ENCODE data around the gene TXNIP. TPM values are rescaled to one million over a fixed set of nuclear protein-coding genes. Genes with fewer than 3 reads are reported as not detected.

Gene TXNIP
- total RNA-seq, 1 experiment from 2014 or later: 23.2 TPM

DNA sequence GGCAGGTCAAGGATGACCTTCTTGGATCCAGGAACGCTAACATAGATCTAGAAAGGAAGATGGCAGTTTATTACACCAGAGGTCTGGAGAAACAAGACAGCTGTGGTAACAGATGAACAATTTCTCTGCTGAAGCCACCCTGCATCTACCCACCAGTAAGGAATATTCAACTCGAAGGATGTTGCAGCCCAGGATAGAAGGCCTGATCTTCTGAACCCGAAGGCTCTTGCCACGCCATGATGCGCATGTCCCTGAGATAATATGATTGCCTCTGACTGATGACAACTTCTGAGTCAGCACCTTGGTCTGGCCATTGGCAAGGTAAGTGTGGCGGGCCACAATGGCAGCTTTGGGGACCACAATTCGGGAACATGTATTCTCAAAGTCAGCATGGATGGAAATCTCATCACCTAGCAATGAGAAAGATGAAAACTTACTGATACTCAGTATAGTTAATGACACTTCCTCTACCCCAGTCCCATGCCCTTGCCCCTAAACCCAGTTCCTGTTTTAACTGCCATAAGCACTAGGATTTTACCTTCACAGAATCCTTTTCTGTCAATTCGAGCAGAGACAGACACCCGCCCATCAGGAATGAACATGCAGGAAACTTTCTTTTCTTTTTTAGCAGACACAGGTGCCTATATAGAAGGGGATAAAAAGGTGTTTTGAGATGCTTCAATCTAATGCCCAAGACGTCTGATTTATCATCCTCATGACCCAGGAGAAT, 1.8 kb downstream of the TXNIP start:
- H3K56ac ChIP-seq (ENCODE audit: insufficient read length, low read depth, low read length): no peak overlapping the region
- H4K5ac ChIP-seq (ENCODE audit: insufficient read length, low read depth, low read length): no peak overlapping the region
- no peaks in the 10 kb centered on the region for H4K20me1 ChIP-seq (ENCODE audit: control insufficient read depth, insufficient read depth, insufficient read length)
- H3K4me1 ChIP-seq (ENCODE audit: insufficient read depth, low read length): peaks cover 2% of the 10 kb centered on the region; the same call in 1 of the 2 replicates
- H2BK15ac ChIP-seq (ENCODE audit: low read depth, low read length): no peak overlapping the region
- Mint-ChIP-seq H3K27ac (peak overlapping the region in 2 of 3 experiments; percentile 12 to 71; a peak in 2 of 7 replicates), H3K4me1 (peaks cover 44 to 54% of the 10 kb centered on the region in 2 experiments), H3K36me3 (ENCODE audit: insufficient read depth in 1 of 3, low read depth in 3 of 3) (peaks cover 32 to 43% (median 32%) of the 10 kb centered on the region in 3 experiments), H3K9me3 (peaks cover 0 to 3% of the 10 kb centered on the region in 2 experiments; a peak in 2 of 5 replicates), H3K27me3 (ENCODE audit: low read depth) (no peaks in the 10 kb centered on the region), H3K4me3 (peak overlapping the region; percentile 87 to 99)
- H3K4me2 ChIP-seq (ENCODE audit: insufficient read depth, insufficient read length, low read length): peak overlapping the region; percentile 92
- no peak overlapping the region; the same call in 1 of the 2 replicates for H3K14ac ChIP-seq (ENCODE audit: insufficient read depth, low read length)
- no peak overlapping the region for H2BK5ac ChIP-seq (ENCODE audit: insufficient read length, low read length)
- no peak overlapping the region for H2BK12ac ChIP-seq (ENCODE audit: insufficient read length, low read depth, low read length)
- DNase-seq: no peak
- TF ChIP-seq, protein P1, sequence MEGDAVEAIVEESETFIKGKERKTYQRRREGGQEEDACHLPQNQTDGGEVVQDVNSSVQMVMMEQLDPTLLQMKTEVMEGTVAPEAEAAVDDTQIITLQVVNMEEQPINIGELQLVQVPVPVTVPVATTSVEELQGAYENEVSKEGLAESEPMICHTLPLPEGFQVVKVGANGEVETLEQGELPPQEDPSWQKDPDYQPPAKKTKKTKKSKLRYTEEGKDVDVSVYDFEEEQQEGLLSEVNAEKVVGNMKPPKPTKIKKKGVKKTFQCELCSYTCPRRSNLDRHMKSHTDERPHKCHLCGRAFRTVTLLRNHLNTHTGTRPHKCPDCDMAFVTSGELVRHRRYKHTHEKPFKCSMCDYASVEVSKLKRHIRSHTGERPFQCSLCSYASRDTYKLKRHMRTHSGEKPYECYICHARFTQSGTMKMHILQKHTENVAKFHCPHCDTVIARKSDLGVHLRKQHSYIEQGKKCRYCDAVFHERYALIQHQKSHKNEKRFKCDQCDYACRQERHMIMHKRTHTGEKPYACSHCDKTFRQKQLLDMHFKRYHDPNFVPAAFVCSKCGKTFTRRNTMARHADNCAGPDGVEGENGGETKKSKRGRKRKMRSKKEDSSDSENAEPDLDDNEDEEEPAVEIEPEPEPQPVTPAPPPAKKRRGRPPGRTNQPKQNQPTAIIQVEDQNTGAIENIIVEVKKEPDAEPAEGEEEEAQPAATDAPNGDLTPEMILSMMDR (conservative IDR thresholded peaks at IDR 0.05): no peak
- no peaks in the 10 kb centered on the region for H3K9me3 ChIP-seq (ENCODE audit: control insufficient read depth, low read depth, low read length)
- peaks cover 19% of the 10 kb centered on the region for H3K23me2 ChIP-seq (ENCODE audit: insufficient read length, low read depth, low read length, poor library complexity, severe bottlenecking)
- peaks cover 7% of the 10 kb centered on the region for H3K79me1 ChIP-seq (ENCODE audit: insufficient read depth, low read depth, low read length, poor library complexity, severe bottlenecking)
- no CpG with 5 or more reads among the region's 10 CpGs for WGBS (ENCODE audit: extremely low coverage, insufficient read length, low lambda C conversion rate)
- H3T11ph ChIP-seq (ENCODE audit: low read length): no peak overlapping the region
- H4K8ac ChIP-seq (replicated peaks; ENCODE audit: insufficient read length, low read depth, low read length): no peak overlapping the region
- H4K91ac ChIP-seq (ENCODE audit: insufficient read length, low read depth, low read length): no peak overlapping the region
- H2BK20ac ChIP-seq (ENCODE audit: low read depth, low read length, poor library complexity, severe bottlenecking): no peak overlapping the region
- no peak overlapping the region for H3K23ac ChIP-seq (ENCODE audit: insufficient read length, low read depth, low read length)
- no peak overlapping the region for H3K27ac ChIP-seq (ENCODE audit: insufficient read length, low read depth, low read length)
- peaks cover 3% of the 10 kb centered on the region; the same call in 1 of the 2 replicates for H3K79me2 ChIP-seq (ENCODE audit: insufficient read depth, low read length)
- no peak overlapping the region for H2BK120ac ChIP-seq (ENCODE audit: low read depth, low read length, poor library complexity, severe bottlenecking)
- H3K9ac ChIP-seq (ENCODE audit: extremely low read depth, insufficient read length, low read length): peak overlapping the region; percentile 99
- no peak overlapping the region for H2AFZ ChIP-seq (ENCODE audit: low read length)
- H3K4ac ChIP-seq (ENCODE audit: low read depth, low read length): no peak overlapping the region
- no peaks in the 10 kb centered on the region for H3K27me3 ChIP-seq (ENCODE audit: insufficient read depth, low read length)
- H2AK5ac ChIP-seq (ENCODE audit: insufficient read length, low read length): no peak overlapping the region
- H3K18ac ChIP-seq (ENCODE audit: insufficient read length, low read depth, low read length): no peak overlapping the region

All from H9 (cell line).